Stomach (tissue), 9 donors: ENCODE data around the gene MICAL3. TPM values are rescaled to one million over a fixed set of nuclear protein-coding genes. Genes with fewer than 3 reads are reported as not detected.
"Not testable (repeated sequence)": the region's sequence is repeated elsewhere in the genome, so short reads cannot be mapped to it uniquely, and the experiment has no call there.

Source experiments
- DNase-seq, 2 donors: peaks; one replicate each; pipeline versions ENCODE4 v3.0.0 to v3.0.0-alpha.2; 2013 to 2019
- H3K27ac ChIP-seq, 5 donors: fragments of 200-600 bp in 4 of 5; sonication (generic) in 4 of 5; one replicate each; pipeline ENCODE4 v1.5.1; 2013 to 2019; ENCODE audit warnings: mild to moderate bottlenecking in 1 of 5, moderate library complexity in 1 of 5
- H3K27me3 ChIP-seq, 3 donors: fragments of 200-600 bp; sonication (generic); one replicate each; pipeline ENCODE4 v1.5.1; 2017 to 2019; ENCODE audit warnings: mixed run types in 1 of 3
- H3K36me3 ChIP-seq, 4 donors: fragments of 200-600 bp; sonication (generic); 1 replicate in 3 of 4; 2 replicates in 1 of 4; pipeline ENCODE4 v1.5.1; 2016 to 2019
- H3K4me1 ChIP-seq, 4 donors: fragments of 200-600 bp; sonication (generic); one replicate each; pipeline ENCODE4 v1.5.1; 2016 to 2019
- H3K4me3 ChIP-seq, 4 donors: fragments of 200-600 bp; sonication (generic) in 3 of 4; one replicate each; pipeline ENCODE4 v1.5.1; 2016 to 2019; ENCODE audit warnings: mild to moderate bottlenecking in 1 of 4
- H3K9me3 ChIP-seq, 4 donors: fragments of 200-600 bp; sonication (generic); one replicate each; pipeline ENCODE4 v1.5.1; 2016 to 2019
- EP300 ChIP-seq: sonication (generic); formaldehyde crosslinking; IDR thresholded peaks from one replicate; pipeline ENCODE4 v1.6.1; 2017; ENCODE audit warnings: antibody characterized with exemption
- POLR2A ChIP-seq, 4 donors: fragments of 450-650 bp; IDR thresholded peaks; one replicate each; pipeline ENCODE4 v1.6.1; 2016; ENCODE audit warnings: antibody characterized with exemption in 4 of 4, control low read depth in 2 of 4, mild to moderate bottlenecking in 1 of 4, moderate library complexity in 1 of 4
- POLR2AphosphoS5 ChIP-seq, 3 donors: sonication (generic); formaldehyde crosslinking; IDR thresholded peaks; one replicate each; pipeline ENCODE4 v1.6.1; 2016; ENCODE audit warnings: antibody characterized with exemption in 3 of 3
- WGBS, 5 donors: extraction: QIAGEN DNeasy Blood & Tissue Kit in 3 of 5; methylation state at CpG; one replicate each; pipeline versions ENCODE4 v1.1.5 to v1.1.7; 2013 to 2018; 5-methylcytosine and 5-hydroxymethylcytosine counted together
- intact Hi-C: fragments of 100-400 bp; cut with DNase I; formaldehyde crosslinking; loops from one replicate; pipeline ENCODE4 v1.15.1; 2023; ENCODE audit warnings: low total_unique reads
- polyA plus RNA-seq, 3 donors: library from polyadenylated mRNA; stranded (reverse); fragments of 200-250 nt; gene quantifications; one replicate each; pipeline ENCODE4 v1.2.3, GENCODE V29; 2013
- total RNA-seq, 5 donors: library from RNA; depleted of rRNA; stranded (reverse); fragments of >200 nt; gene quantifications; one replicate each; pipeline versions ENCODE4 v1.1.0 to v1.2.3, GENCODE V29; 2014 to 2016
- TF ChIP-seq, protein P1 (sequence below), 7 experiments: fragments of 450-650 bp in 4 of 7; fragments of 200-600 bp in 3 of 7; sonication (generic) in 3 of 7; IDR thresholded peaks; one replicate each; pipeline ENCODE4 v1.5.1; 2016 to 2019; ENCODE audit warnings: antibody characterized with exemption in 7 of 7, control low read depth in 2 of 7, mild to moderate bottlenecking in 1 of 7
- donor health status: healthy with polysubstance abuse.
- donor health status: Bipolar disorder and iron deficiency.
- donor health status: healthy.

The MICAL3 gene
- total and polyA plus RNA-seq, 8 donors = 3.5 to 130 (median 24.0) TPM

DNA sequence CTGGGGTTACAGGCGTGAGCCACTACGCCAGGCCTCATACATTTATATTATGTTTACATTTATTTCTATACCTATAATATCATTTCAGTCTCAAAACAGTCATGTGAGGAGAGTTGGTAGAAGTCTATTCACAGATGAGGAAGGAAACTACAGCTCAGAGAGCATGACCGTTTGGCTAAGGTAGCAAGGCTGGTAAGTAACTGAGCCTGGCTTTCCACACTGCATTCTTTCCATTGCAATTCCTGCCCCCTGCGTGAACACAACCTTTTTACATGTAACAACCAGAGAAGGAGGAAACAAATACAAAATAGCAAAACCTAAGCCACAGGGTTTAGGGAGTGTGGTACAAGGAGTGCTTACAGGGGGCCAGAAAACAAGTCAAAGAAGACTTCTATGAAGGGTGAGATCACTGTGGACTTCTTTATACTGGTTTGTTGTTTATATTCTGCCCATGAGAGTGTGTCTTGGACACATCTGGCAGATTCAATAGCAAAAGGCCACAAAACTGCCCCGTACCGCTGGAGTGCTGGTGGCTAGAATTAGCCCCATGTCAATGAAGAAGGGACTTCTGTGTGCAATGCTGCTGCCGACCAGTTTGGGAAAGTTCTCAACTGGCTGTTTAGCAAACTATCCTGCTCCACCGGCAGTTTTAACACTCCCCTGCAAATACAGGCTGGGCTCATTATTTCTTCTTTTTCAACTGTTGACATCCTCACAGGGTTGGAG lies 19.0 kb downstream of the MICAL3 start:
- intact Hi-C loops = no loop called here
- 58 to 69% (median 64%) methylated on average over 8 of the region's 8 CpGs for WGBS, 5 donors
- Histone ChIP-seq H3K36me3 (no peaks in the 10 kb centered on the region), H3K4me1 (peaks cover 9 to 23% (median 13%) of the 10 kb centered on the region in 4 donors), H3K9me3 (no peaks in the 10 kb centered on the region), H3K27ac (peak overlapping the region in 2 of 5 donors; percentile 38 to 50), H3K27me3 (no peaks in the 10 kb centered on the region), H3K4me3 (no peak overlapping the region)
- DNase-seq = no peak
- TF ChIP-seq POLR2AphosphoS5 (IDR thresholded peaks at IDR 0.05) (no peak), EP300 (no peak), POLR2A (IDR thresholded peaks at IDR 0.05) (no peak)
- TF ChIP-seq, protein P1, sequence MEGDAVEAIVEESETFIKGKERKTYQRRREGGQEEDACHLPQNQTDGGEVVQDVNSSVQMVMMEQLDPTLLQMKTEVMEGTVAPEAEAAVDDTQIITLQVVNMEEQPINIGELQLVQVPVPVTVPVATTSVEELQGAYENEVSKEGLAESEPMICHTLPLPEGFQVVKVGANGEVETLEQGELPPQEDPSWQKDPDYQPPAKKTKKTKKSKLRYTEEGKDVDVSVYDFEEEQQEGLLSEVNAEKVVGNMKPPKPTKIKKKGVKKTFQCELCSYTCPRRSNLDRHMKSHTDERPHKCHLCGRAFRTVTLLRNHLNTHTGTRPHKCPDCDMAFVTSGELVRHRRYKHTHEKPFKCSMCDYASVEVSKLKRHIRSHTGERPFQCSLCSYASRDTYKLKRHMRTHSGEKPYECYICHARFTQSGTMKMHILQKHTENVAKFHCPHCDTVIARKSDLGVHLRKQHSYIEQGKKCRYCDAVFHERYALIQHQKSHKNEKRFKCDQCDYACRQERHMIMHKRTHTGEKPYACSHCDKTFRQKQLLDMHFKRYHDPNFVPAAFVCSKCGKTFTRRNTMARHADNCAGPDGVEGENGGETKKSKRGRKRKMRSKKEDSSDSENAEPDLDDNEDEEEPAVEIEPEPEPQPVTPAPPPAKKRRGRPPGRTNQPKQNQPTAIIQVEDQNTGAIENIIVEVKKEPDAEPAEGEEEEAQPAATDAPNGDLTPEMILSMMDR (IDR thresholded peaks at IDR 0.05) = no peak

DNA sequence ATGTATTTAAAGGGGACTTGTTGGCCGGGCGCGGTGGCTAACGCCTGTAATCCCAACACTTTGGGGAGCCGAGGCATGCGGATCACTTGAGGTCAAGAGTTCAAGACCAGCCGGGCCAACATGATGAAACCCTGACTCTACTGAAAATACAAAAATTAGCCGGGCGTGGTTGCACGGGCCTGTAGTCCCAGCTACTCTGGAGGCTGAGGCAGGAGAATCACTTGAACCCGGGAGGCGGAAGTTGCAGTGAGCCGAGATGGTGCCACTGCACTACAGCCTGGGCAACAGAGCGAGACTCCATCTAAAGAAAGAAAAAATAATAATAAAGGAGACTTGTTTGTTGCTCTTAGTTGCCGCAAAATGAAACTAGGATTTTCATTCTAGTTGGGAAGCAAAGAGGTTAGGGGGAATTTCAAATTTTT lies 22.5 kb downstream of the MICAL3 start:
- Histone ChIP-seq H3K4me1 (peaks cover 12 to 49% (median 32%) of the 10 kb centered on the region in 4 donors), H3K4me3 (peak overlapping the region; percentile 77 to 90 (median 84)), H3K27ac (peak overlapping the region; percentile 84 to 97 (median 92))
- intact Hi-C loops, DNase-seq, H3K36me3 ChIP-seq, H3K27me3 ChIP-seq, H3K9me3 ChIP-seq: not testable (repeated sequence)
- WGBS, 5 donors = 39 to 49% (median 43%) methylated on average over 15 of the region's 15 CpGs

DNA sequence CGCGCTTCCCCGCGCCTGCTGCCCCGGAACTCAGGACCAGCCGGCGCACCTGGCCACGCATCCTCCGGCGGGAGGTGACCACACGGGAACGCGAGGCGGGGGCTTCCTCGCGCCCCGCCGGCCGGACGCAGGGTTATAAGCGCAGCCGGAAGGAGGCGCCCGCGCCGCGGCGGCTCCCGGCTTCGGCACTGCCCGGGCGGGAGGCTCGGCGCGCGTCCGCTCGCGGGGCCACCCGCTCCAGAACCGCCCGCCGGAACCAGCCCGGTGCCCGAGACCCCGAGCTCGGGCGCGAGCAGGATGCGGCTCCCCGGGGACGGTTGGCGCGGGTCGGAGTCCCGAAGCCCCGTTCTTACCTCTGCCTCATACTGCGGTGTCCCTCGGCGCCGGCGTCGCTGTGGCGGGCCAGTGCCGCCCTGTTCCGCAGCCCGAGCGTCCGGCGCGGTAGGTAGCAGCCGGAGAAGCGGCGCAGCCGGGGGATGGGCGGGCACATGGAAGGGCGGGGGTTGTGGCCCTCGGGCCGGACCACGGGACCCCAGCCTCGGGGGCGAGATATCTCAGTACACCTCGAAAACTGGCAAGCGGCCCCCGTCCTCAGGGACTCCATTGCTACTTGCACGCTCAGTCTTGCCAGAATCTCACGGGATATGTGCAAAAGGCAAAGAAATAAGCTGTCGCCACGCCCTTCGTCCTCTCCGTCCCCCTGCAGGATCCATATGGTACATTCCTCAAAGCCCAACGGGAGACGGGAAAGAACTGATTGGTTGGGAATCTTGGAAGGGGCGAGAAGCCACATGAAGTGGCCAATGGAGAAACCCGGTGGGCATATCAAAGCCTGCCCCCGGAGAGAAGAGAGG lies 23.1 kb downstream of the MICAL3 start:
- peak; percentile 86 to 97 for DNase-seq
- intact Hi-C loops = no loop called here
- WGBS, 5 donors = 0 to 2% (median 0%) methylated on average over 10 to 96 of the region's 96 CpGs

DNA sequence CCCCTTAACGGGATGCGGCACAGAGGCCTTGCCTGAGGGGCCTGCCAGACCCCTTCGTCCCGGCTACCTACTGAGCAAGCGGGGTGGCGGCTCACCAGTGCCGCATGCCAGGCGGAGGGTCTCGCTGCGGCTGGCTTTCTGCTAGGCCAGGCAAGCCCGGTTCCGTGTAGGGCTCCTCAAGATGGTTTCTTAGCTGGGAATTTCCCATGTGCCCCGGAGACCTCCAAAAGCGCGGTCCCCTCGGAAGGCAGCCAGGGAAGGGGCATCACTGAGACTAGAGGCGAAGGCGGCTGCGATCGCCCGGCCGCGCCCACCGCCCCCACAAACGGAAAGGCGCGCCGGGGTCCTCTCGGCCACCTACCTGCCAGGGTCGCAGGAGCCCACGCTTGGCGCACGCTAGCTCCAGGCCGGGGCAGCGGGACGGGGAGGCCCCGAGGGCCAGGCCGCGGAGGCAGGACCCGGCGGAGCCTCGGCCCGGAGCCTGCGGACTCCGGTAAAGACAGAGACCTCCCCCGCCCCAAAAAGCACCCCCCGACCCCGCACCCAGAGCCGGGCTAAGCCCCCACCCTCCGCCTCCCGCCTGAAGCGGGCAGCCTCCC lies 23.8 kb downstream of the MICAL3 start:
- peak overlapping the region; percentile 77 to 90 (median 84) for H3K4me3 ChIP-seq
- DNase-seq = peak in 1 of 2 donors; percentile 62

More for the DNA sequence above, 23.1 kb downstream of the MICAL3 start:
- Histone ChIP-seq H3K9me3 (no peaks in the 10 kb centered on the region), H3K4me3 (peak overlapping the region; percentile 77 to 90 (median 84)), H3K27me3 (no peaks in the 10 kb centered on the region), H3K36me3 (no peaks in the 10 kb centered on the region), H3K4me1 (peaks cover 12 to 49% (median 32%) of the 10 kb centered on the region in 4 donors), H3K27ac (peak overlapping the region; percentile 84 to 97 (median 92))
- TF ChIP-seq, protein P1 (IDR thresholded peaks at IDR 0.05) = peak in 4 of 7 experiments; percentile 17 to 50 (median 43)
- peak; percentile 66 to 93 (median 84) for TF ChIP-seq POLR2AphosphoS5 (IDR thresholded peaks at IDR 0.05)
- TF ChIP-seq POLR2A (IDR thresholded peaks at IDR 0.05) = no peak
- TF ChIP-seq EP300 = no peak

More for the DNA sequence above, 23.8 kb downstream of the MICAL3 start:
- H3K9me3 ChIP-seq = no peaks in the 10 kb centered on the region
- H3K27me3 ChIP-seq = no peaks in the 10 kb centered on the region
- peak overlapping the region; percentile 84 to 97 (median 92) for H3K27ac ChIP-seq
- no peaks in the 10 kb centered on the region for H3K36me3 ChIP-seq
- TF ChIP-seq, protein P1 (IDR thresholded peaks at IDR 0.05) = no peak
- no peak for TF ChIP-seq POLR2A (IDR thresholded peaks at IDR 0.05)
- no peak for TF ChIP-seq POLR2AphosphoS5 (IDR thresholded peaks at IDR 0.05)
- no peak for TF ChIP-seq EP300
- peaks cover 12 to 46% (median 30%) of the 10 kb centered on the region in 4 donors for H3K4me1 ChIP-seq
- WGBS, 5 donors = 0 to 3% (median 2%) methylated on average over 7 to 52 of the region's 52 CpGs
- intact Hi-C loops = no loop called here
